Measurements from ENCODE around the gene PRSS16.

Gene PRSS16

DNA sequence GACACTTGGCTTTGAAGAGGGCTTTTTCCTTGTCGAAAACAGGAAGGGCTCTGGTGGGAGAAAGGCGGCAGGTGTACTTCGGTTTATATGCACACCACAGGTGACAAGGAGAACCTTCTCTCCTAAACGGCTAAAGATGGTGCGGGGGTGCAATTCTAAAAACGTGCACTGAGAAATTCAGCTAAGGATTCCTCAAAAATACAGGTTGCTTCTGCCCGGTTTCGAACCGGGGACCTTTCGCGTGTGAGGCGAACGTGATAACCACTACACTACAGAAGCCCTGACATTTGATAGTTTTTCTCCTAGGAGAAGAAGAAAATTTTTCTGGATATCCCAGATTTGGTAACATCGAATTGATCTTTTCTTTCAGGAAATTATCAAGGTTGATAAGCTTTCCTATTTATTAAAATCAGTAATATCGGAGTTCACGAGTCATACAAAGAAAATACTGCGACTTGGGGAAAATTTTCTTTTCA is 32.6 kb downstream of the PRSS16 start:
- DNase-seq (ENCODE audit: low read depth in 1 of 2, low spot score in 1 of 2): peak in 1 of 2 experiments; percentile 29
- in situ Hi-C loops (cut with HindIII; ENCODE audit: low pct_unique_long_range_greater_than_20kb, low sequenced_read_pairs): no loop called here
- TF ChIP-seq JUND (IDR thresholded peaks at IDR 0.05; ENCODE audit: low read depth): no peak

DNA sequence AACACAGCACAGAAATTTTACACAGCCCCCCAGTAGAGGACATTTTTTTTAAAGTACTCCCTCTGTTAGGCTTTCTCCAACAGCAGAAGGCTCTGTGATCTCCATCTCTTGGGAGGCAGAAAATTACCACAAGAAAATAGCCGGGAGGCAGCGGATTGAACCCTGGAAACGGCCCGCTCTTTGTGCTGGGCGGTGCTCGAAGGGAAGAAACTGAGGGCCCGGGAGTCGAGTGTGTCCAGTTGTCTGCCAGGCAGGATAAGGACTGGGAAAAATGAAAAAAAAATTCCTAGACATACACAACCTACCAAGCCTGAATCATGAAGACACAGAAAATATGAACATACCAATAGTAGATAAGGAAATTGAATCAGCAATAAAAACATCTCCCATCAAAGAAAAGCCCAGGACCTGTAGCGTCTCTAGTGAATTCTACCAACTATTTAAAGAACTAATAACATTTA is 33.1 kb downstream of the PRSS16 start:
- TF ChIP-seq JUND (IDR thresholded peaks at IDR 0.05; ENCODE audit: low read depth): no peak
- DNase-seq (ENCODE audit: low read depth in 1 of 2, low spot score in 1 of 2): no peak
- in situ Hi-C loops (cut with HindIII; ENCODE audit: low pct_unique_long_range_greater_than_20kb, low sequenced_read_pairs): no loop called here

DNA sequence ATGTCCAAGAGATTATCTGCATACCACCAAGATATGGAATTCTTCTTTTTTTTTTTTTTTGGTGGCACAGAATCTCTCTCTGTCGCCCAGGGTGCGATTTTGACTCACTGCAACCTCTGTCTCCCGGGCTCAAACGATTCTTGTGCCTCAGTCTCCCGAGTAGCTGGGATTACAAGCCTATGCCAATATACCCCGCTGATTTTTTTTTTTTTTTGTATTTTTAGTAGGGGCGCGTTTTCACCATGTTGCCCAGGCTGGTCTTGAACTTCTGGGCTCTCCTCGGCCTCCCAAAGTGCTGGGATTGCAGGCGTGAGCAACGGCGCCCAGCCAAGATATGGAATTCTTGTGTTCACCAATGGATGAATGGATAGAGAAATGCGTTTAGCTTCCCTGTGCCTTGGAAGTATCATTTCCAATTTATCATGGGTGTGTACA is 33.6 kb downstream of the PRSS16 start:
- TF ChIP-seq JUND (IDR thresholded peaks at IDR 0.05; ENCODE audit: low read depth): no peak
- DNase-seq (ENCODE audit: low read depth in 1 of 2, low spot score in 1 of 2): no peak
- in situ Hi-C loops (cut with HindIII; ENCODE audit: low pct_unique_long_range_greater_than_20kb, low sequenced_read_pairs): no loop called here

DNA sequence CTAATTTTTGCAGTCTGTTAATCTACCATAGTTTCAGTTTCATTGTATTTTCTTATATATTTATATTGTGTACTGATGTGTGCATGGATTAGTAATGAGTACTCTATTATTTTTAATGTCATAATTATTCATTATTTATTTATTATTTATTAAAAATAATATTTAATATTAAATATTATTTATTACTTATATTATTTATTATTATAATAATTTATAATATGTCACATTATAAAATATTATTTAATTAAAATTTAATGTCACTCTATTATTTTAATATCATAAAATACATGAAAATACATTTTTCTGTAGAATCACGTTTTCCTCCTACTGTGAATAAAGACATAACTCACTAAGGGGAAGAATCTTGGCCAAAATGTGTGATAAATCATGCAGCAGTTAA is 34.1 kb downstream of the PRSS16 start:
- in situ Hi-C loops (cut with HindIII; ENCODE audit: low pct_unique_long_range_greater_than_20kb, low sequenced_read_pairs): no loop called here
- no peak for TF ChIP-seq JUND (IDR thresholded peaks at IDR 0.05; ENCODE audit: low read depth)

DNA sequence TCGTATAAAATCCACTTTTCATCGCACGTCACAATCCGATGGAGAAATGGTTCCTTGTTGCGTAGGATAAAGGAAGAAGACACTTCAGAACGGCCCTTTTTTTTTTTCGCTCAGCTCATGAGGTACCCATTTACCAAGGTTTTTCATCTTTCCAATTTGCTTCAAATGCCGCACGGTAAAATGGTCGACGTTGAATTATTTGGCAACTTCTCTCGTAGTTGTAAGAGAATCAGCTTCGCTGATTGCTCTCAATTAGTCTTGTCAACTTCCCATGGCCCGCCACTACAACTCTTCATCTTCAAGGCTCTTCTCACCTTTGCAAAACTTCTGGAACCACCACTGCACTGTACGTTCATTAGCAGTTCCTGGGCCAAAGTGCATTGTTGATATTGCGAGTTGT is 35.8 kb downstream of the PRSS16 start:
- in situ Hi-C loops (cut with HindIII; ENCODE audit: low pct_unique_long_range_greater_than_20kb, low sequenced_read_pairs): no loop called here
- no peak for TF ChIP-seq JUND (IDR thresholded peaks at IDR 0.05; ENCODE audit: low read depth)
- DNase-seq (ENCODE audit: low read depth in 1 of 2, low spot score in 1 of 2): no peak

More for the DNA sequence above, 34.1 kb downstream of the PRSS16 start:
- DNase-seq (ENCODE audit: low read depth in 1 of 2, low spot score in 1 of 2): no peak

DNA sequence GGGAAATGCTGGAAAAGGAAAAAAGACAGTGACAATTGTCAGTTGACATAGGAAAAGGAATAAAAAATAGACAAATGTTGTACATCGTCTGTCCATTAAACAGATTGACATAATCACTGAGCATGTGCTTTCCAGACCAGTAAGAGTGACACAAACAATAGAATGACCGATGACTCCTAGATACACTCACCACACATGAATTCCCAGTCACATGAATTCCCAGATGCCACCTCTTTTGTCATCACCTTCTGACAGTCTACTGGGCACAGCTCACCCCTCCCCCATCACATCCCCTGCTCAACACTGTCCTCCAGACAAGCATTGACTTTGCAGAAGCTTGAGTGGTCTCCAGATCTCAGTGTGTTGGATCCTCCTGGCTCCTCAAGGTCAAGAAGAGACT is 38.6 kb downstream of the PRSS16 start:
- no peak for TF ChIP-seq JUND (IDR thresholded peaks at IDR 0.05; ENCODE audit: low read depth)
- in situ Hi-C loops (cut with HindIII; ENCODE audit: low pct_unique_long_range_greater_than_20kb, low sequenced_read_pairs): no loop called here
- DNase-seq (ENCODE audit: low read depth in 1 of 2, low spot score in 1 of 2): no peak

DNA sequence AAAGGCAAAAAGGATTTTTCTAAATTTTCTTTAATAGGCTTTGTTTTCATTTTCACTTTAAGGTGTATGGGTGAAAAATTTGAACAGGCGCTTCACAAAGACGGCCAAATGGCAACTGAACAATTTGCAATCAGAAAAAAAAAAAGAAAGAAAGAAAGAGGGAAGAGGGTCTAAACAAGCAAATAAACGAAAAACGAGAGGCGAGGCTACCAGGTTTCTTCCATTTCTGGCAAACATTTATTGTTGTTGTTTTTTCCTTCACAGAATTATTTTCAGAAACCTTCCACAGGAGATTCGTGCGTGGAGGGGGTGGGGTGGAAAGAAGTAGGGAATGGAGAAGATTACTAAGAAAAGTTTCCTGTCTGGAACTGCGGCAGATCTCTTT is 40.2 kb downstream of the PRSS16 start:
- no peak for DNase-seq (ENCODE audit: low read depth in 1 of 2, low spot score in 1 of 2)
- TF ChIP-seq JUND (IDR thresholded peaks at IDR 0.05; ENCODE audit: low read depth): no peak
- in situ Hi-C loops (cut with HindIII; ENCODE audit: low pct_unique_long_range_greater_than_20kb, low sequenced_read_pairs): no loop called here

DNA sequence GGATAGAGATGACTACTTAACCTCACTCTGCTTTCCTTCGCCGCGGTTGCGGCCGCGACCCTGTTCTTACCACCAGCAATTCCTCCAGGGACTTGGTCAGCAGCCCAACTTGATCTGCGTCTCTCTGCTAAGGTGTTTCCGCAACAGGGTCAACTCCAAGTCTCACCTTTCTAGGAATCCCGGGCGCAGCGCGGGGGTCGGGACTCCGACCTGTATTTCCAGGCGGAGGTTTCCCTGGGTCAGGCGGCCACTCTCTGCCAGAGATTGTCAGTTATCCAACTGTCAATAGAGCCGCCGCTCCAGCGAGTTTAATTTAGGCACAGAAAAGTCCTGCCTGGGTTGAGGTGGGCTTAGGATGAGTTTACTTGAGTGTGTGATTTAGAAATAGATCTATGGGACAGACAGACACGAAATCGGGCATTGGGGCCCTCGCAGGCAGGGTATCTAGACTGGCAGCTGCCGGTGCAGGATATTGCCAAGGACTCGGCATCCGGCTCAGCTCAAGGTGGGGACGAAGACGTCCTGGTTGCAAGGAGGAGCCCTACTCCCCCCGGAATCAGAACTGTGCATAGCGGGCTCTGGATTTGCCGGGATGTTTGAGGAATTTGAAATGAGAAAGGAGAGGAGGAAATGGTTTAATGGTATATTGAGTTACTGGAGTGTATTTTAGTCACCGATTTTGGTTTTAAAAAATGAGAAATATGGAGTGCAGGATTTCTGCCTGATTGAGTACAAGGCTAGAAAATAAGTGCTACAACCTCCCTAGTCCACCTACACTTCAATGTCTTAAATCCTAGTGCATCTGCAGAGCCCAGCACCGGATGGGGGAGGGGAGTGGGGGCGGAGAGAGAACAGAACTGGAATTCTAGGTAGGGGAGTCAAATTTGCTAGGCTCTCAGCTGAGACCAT is 40.9 kb downstream of the PRSS16 start:
- no peak for DNase-seq (ENCODE audit: low read depth in 1 of 2, low spot score in 1 of 2)
- in situ Hi-C loops (cut with HindIII; ENCODE audit: low pct_unique_long_range_greater_than_20kb, low sequenced_read_pairs): no loop called here
- TF ChIP-seq JUND (IDR thresholded peaks at IDR 0.05; ENCODE audit: low read depth): no peak

DNA sequence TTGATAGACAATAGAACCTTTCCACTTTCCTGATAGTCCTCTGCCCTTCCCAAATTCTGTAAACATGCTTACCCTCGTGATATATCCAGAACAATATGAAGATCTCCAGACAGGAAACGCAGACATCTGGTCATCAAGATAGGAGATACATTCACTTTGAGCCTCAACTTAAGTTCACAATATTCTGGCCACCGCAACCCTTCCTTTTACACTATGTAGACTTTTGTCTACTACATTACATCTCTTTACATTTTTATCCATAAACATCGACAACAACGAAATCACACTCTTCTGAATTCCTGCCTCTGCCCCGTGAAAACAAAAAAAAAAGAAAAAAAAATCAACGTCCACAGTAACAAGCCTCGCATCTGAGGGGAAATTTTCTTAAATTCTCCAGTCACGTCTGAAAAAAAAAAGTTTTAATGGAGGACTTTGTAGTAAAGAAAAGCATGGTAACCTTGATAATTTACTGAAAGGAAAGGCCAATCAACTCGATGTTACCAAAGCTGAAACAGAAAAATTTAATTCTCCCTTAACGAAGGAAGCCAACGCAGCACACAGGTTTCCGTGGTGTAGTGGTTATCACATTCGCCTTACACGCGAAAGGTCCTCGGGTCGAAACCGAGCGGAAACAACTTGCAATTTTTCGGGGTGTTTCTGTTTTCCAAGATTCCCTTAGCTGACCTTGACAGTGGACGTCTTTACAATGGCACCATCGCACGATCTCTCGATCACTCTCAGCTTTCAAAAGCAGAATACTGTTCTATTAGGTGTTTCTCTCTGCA is 42.8 kb downstream of the PRSS16 start:
- DNase-seq (ENCODE audit: low read depth in 1 of 2, low spot score in 1 of 2): no peak
- in situ Hi-C loops (cut with HindIII; ENCODE audit: low pct_unique_long_range_greater_than_20kb, low sequenced_read_pairs): no loop called here
- TF ChIP-seq JUND (IDR thresholded peaks at IDR 0.05; ENCODE audit: low read depth): no peak

DNA sequence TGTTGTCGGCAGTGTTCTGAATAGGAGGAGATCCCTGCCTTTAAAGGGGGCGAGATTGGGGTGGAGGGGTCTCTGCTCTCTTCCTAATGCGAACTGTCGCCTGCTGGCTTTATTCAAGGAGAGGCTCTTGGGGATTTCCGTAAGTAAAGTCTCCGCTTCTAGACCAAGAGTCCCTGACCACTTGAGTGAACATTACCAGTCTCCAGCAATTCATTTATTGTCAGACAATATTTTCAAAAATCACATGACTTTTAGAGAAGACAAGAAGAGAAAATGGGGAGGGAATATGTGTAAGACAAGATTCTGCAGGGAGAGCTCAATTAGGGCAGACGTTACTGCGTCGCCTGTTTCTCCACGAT is 43.3 kb downstream of the PRSS16 start:
- in situ Hi-C loops (cut with HindIII; ENCODE audit: low pct_unique_long_range_greater_than_20kb, low sequenced_read_pairs): no loop called here
- DNase-seq (ENCODE audit: low read depth in 1 of 2, low spot score in 1 of 2): no peak
- TF ChIP-seq JUND (IDR thresholded peaks at IDR 0.05; ENCODE audit: low read depth): no peak

DNA sequence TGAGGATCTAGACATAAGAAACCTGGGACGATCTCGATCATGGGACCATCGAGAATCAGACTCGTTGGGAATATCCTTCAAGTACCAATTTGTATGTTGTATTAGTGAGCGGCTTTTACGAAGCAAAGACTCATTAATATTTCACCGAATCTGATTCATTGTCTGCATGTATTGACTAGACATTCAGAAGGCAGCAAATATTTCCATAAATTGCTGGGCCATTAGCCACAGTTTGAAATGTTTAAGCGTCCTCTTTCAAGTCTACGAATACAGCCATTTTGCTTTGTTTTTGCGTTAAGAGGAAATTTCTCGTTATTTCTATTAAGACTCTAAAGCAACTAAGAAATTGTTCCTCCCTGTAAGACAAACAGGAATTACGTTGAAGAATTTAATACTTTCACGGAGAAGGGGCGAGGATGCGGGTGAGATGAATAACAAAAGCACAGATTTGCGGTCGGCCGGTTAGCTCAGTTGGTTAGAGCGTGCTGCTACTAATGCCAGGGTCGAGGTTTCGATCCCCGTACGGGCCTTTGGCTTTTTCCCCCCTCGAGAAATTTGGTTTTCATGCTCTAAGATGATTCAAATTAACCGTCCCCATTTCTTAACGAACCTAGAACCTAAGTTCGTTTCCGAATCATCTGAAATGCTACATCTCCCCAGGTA is 46.1 kb downstream of the PRSS16 start:
- TF ChIP-seq JUND (IDR thresholded peaks at IDR 0.05; ENCODE audit: low read depth): no peak
- in situ Hi-C loops (cut with HindIII; ENCODE audit: low pct_unique_long_range_greater_than_20kb, low sequenced_read_pairs): no loop called here
- peak in 1 of 2 experiments; percentile 51 for DNase-seq (ENCODE audit: low read depth in 1 of 2, low spot score in 1 of 2)

DNA sequence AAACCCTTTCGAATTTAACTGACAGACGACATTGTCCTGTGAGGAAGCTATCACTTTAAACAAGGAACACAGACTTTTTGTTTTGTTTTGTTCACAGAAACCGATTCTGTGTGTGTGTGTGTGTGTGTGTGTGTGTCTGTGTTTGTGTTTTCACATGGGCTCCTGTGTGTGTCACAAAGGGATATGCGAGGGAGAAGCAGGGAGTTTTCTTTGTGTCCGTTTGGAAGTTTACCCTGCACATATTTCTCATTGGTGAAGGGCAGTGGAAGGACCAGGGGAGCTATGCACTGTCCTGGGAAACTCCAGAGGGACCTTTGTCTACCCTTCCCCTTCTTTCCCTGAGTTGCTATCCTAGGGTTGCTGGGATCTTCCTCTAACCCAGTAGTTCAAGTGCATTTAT is 46.9 kb downstream of the PRSS16 start:
- in situ Hi-C loops (cut with HindIII; ENCODE audit: low pct_unique_long_range_greater_than_20kb, low sequenced_read_pairs): no loop called here
- DNase-seq (ENCODE audit: low read depth in 1 of 2, low spot score in 1 of 2): no peak

More for the DNA sequence above, 46.9 kb downstream of the PRSS16 start:
- TF ChIP-seq JUND (IDR thresholded peaks at IDR 0.05; ENCODE audit: low read depth): no peak

Data from T47D (cell line).